NCI-H510A (cell line): Measurements from ENCODE around the gene AKR1B15.

Experiments
- DNase-seq: peaks from one replicate; lab custom pipeline; 2025; lab: John Stamatoyannopoulos, UW

Gene AKR1B15

DNA sequence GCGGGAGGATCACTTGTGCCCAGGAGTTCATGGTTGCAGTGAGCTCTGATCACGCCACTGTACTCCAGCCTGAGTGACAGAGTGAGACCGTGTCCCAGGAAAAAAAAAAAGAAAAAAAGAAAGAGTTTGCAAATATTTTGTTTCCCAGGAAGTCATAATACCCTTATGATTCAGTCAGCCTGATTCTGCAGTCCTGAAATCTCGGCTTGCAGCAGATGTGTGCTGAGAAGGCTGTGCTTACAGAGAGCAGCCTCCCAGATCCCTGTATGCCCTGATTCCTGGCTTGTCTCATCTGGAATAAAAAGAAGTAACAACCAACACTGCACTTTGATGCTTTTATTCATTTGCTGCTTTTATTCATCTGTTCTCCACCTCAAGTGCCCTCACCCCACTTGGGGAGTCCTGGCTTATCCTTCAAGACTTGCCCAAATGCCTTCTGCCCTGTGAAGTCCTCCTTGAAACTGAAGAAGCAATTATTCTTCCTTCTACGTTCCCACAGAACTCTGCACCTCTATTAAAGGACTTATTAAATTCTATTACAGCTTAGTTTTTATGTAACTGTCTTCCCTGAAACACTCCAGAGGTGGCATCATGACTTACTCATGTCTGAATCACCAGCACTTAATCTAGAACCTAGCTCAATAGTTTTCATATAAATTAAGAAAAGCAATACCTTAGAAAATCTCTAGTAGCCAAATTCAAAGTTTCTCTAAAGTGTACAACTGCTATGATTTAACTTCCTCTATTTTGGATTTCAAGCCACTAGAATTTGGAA, 70.0 kb downstream of the AKR1B15 start:
- DNase-seq, result no peak

DNA sequence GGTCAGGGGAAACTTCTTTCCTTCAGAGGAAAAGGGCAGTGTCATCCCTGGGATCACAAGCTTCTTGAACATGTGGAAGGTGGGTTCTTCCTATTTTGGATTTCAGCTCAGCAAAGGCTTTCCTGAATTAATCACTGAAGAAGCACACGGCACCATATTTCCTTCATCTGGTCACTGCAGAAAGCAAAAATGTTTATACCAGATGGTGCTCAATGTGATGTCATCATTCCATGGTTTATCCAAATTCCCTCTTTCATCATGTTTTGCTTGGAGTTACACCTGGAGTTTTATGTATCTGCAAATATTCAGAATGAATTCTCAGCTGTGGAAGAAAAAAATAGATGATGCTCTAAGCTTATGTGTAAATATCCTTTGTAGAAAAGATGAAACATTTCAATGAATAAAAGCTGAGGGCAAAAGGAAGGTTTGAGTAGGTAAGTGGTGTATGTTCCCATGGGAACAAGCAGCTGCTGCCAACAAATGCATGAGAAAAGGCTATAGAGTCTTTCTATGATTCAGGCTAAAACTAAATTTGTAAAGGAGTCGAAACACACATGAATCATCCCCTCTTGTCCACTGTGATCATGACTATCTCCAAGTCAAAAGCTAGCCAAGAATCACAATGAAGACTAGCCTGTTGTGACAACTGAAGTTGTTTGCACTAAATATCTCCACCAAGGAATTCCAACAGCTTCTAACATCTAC, 70.9 kb downstream of the AKR1B15 start:
- DNase-seq, result no peak

DNA sequence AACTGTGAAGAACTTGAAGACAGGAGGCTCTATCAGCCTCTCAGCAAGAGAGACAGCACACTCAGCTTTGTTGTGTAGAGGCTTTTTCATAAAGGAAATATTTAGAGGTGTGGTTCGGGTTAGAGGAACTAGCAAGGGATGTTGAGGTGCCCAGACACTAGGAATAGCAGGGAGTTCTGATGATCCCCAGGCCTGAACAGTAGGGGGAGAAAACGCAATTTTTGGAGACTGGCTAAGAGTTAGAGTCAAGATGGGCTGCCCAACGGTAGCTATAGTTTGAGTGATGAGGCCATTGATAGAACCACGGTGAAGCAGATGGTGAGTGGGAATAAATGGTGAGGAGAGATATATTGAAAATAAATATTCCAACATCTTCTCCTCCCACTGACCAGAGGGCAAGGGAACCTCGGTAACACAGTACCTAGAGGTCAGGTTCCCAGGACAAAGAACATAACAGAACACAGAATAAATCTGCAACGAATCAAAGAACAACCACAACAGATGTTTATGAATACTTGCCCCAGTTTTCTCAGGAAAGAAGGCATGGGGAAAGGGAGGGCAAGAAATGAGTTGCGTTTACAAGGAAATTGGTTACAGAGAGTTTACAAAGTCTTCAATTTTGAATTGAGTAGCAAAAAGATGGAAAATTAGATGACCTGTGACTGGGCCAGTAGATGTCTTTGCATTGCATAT, 73.5 kb downstream of the AKR1B15 start:
- DNase-seq, result no peak

DNA sequence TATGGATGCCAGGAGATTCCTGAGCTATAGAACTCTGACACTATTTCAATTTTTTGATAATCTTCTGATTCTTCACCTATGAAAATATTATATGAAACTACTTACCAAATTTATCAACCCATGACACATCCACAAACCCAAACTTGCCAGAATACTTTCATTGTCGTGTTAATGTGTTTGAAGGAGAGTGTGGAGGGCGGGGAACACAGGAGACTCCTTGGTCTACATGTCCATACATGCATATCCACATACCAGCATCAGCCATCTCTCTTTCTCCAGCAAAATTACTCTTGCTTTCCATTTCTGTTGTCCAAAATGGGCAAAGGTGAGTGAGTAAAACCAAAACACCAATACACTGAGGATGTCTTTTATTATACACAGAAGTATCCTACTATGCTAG, 74.3 kb downstream of the AKR1B15 start:
- no peak for DNase-seq

DNA sequence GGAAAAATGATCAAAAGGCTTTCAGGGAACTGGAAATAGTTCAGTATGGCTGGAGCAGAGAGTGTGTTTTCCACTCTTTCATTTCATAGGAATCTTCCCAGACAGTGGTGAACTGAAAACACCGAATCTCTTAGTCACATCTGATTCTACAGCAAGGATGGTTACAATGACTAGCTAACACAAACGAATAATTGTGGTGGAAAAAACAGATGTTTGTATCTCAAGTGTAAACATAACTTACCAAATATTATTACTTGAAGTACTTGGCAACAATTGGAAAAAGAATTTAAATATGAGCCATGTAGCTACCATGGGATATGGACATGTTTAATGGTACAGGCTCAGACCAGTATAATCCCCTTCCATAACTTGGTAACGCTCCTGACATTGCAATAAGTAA, 76.6 kb downstream of the AKR1B15 start:
- no peak for DNase-seq

DNA sequence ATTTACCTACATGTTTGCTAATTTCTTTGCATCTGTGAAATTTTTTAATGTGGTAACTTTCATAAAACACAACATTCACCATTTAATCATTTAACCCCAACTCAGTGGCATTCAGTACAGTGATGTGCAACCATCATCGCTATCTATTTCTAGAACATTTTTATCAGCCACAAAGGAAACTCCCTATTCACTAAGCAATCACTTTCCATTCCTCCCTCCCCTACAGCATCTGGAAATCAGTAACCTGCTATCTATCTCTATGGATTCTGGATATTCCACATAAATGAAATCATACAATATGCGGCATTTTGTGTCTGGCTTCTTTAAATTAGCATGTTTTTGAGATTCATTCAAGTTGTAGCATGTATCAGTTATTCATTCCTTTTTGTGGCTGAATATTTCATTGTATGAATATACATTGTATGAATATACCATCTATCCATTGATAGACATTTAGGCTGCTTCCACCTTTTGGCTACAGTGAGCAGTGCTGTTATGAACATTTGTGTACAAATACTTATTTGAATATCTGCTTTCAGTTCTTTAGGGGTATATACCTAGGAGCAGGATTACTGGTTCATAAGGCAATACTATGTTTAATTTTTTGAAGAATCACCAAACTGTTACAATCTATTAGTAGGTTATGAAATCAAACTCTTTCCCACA, 78.3 kb downstream of the AKR1B15 start:
- no peak for DNase-seq

DNA sequence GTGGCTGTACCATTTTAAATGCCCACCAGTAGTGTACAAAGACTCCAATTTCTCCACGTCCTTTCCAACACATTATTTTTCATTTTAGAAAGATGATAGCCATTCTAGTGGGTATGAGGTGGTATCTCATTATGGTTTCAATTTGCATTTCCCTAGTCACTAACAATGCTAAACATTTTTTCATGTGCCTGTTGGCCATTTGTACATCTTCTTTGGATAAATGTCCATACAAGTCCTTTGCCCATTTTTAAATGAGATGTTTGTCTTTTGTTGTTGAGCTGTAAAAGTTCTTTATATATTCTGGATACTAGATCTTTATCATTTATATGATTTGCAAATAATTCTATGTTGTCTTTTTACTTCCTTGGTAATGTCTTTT, 78.9 kb downstream of the AKR1B15 start:
- DNase-seq, result no peak

DNA sequence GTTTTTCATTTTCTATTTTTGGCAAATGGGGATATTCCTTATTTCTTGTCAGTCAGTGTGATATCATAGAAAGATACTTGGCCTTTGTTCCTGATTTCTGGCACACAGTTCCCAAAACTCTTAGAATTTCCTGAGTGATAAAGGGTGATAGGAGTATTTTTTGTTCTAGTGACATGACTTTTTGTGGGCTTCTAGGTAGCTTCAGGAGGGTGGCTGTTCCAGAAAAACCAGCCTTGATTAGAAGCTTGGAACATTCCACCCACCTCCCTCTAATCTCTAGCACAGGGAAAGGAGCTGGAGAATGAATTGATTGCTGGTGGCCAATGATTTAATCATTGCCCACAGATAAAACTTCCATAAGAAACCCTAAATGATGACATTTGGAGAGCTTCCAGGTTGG, 80.5 kb downstream of the AKR1B15 start:
- no peak for DNase-seq
